ENCODE data around the gene SLC19A1. TPM values are rescaled to one million over a fixed set of nuclear protein-coding genes. Genes with fewer than 3 reads are reported as not detected.

The SLC19A1 gene
- total RNA-seq, 1 donor from 2014 or later = 28.2 TPM

DNA sequence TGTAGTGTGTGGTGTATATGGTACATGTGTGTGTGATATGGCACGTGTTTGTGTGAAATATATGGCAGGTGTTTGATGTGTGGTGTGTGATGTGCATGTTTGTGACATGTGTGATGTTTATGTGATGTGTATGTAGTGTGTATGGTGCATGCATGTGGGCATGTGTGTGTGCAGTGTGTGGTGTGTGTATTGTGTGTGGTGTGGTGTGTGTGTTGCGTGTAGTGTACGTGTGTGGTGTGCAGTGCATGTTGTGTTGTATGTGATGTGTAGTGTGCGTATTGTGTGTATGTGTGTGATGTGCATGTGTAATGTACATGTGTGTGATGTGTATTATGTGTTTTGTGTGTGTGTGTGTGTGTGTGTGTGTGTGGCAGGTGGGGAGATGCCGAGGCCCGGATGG, 65.7 kb downstream of the SLC19A1 start:
- Mint-ChIP-seq H3K27me3 (no peaks in the 10 kb centered on the region), H3K9me3 (no peaks in the 10 kb centered on the region), H3K36me3 (peaks cover 21% of the 10 kb centered on the region), H3K4me3 (no peak overlapping the region), H3K4me1 (ENCODE audit: unreplicated experiment) (peaks cover 12% of the 10 kb centered on the region), H3K27ac (no peak overlapping the region)
- TF ChIP-seq, protein P1, sequence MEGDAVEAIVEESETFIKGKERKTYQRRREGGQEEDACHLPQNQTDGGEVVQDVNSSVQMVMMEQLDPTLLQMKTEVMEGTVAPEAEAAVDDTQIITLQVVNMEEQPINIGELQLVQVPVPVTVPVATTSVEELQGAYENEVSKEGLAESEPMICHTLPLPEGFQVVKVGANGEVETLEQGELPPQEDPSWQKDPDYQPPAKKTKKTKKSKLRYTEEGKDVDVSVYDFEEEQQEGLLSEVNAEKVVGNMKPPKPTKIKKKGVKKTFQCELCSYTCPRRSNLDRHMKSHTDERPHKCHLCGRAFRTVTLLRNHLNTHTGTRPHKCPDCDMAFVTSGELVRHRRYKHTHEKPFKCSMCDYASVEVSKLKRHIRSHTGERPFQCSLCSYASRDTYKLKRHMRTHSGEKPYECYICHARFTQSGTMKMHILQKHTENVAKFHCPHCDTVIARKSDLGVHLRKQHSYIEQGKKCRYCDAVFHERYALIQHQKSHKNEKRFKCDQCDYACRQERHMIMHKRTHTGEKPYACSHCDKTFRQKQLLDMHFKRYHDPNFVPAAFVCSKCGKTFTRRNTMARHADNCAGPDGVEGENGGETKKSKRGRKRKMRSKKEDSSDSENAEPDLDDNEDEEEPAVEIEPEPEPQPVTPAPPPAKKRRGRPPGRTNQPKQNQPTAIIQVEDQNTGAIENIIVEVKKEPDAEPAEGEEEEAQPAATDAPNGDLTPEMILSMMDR (conservative IDR thresholded peaks at IDR 0.05) = no peak
- no peak for DNase-seq (ENCODE audit: extremely low spot score, unreplicated experiment)

GRCh38 chr21:45475797-45476570, 66.3 kb downstream of the SLC19A1 start:
- Mint-ChIP-seq H3K36me3 (peaks cover 24% of the 10 kb centered on the region), H3K4me3 (no peak overlapping the region), H3K27me3 (no peaks in the 10 kb centered on the region), H3K27ac (no peak overlapping the region), H3K9me3 (no peaks in the 10 kb centered on the region), H3K4me1 (ENCODE audit: unreplicated experiment) (peaks cover 18% of the 10 kb centered on the region)
- TF ChIP-seq, protein P1 (conservative IDR thresholded peaks at IDR 0.05) = no peak
- no peak for DNase-seq (ENCODE audit: extremely low spot score, unreplicated experiment)

- TF ChIP-seq, protein P1 (conservative IDR thresholded peaks at IDR 0.05) = no peak
- Mint-ChIP-seq H3K4me3 (no peak overlapping the region), H3K27ac (no peak overlapping the region), H3K27me3 (no peaks in the 10 kb centered on the region), H3K9me3 (no peaks in the 10 kb centered on the region), H3K4me1 (ENCODE audit: unreplicated experiment) (peaks cover 21% of the 10 kb centered on the region), H3K36me3 (peaks cover 24% of the 10 kb centered on the region)
- DNase-seq (ENCODE audit: extremely low spot score, unreplicated experiment) = no peak
Observed at GRCh38 chr21:45475004-45475685, 67.1 kb downstream of the SLC19A1 start.

- TF ChIP-seq, protein P1 (conservative IDR thresholded peaks at IDR 0.05) = no peak
- H3K9me3 Mint-ChIP-seq = no peaks in the 10 kb centered on the region
- peaks cover 23% of the 10 kb centered on the region for H3K36me3 Mint-ChIP-seq
- H3K27me3 Mint-ChIP-seq = no peaks in the 10 kb centered on the region
- peaks cover 28% of the 10 kb centered on the region for H3K4me1 Mint-ChIP-seq (ENCODE audit: unreplicated experiment)
- H3K27ac Mint-ChIP-seq = peak overlapping the region; percentile 55
- H3K4me3 Mint-ChIP-seq = no peak overlapping the region
- no peak for DNase-seq (ENCODE audit: extremely low spot score, unreplicated experiment)
Observed at GRCh38 chr21:45474323-45474950, 67.8 kb downstream of the SLC19A1 start.

DNA sequence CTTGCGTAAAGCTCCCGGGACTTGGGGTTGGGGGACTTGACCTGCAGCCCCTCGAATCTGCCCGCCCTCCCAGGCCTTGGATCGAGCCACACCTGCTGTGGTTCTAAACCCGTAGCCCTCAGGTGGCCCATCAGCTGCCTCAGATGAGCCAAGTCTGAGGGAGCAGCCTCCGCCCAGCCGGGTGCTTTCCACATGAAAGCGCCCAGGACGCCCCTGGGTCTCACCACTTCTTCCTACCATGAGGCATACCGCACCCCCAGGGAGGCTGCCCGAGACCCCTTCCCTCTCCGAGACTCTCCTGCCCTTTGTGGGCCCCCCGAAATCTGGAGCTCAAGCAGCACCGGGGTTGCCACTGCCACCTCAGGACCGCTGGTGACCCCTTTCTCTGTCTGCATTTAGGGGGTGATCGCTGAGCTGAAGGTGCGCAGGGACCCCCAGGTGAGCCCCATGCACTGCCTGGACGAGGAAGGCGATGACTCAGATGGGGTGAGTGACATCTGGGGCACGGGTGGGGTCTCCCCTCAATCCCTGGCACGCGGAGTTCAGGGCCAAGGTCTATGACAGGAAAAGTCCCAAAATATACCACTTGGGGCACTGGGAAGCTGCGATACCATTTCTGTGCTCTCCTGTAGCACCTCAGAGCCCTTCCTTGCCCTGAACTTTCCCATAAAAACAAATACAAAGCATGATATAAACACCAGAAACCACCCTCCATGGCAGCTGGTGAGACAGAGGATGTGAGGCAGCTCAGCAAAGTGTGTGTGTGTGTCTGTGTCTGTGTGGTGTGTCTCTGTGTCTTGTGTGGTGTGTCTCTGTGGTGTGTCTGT, 68.5 kb downstream of the SLC19A1 start:
- Mint-ChIP-seq H3K4me1 (ENCODE audit: unreplicated experiment) (peaks cover 29% of the 10 kb centered on the region), H3K27me3 (no peaks in the 10 kb centered on the region), H3K36me3 (peaks cover 19% of the 10 kb centered on the region), H3K4me3 (no peak overlapping the region), H3K9me3 (no peaks in the 10 kb centered on the region), H3K27ac (peak overlapping the region; percentile 55)
- no peak for DNase-seq (ENCODE audit: extremely low spot score, unreplicated experiment)
- TF ChIP-seq, protein P1 (conservative IDR thresholded peaks at IDR 0.05) = peak; percentile 38
